Stimulated activated CD8-positive, alpha-beta memory T cell treated with anti-CD3 and anti-CD28 coated beads, Interleukin-15, amount 100 ng/mL, for 24 hours (primary cell): Measurements from ENCODE around the gene GIT1.

Experiments used
- DNase-seq: peaks from one replicate; pipeline ENCODE4 v3.0.0-alpha.2; 2020; ENCODE audit warnings: low read depth

Gene GIT1

DNA sequence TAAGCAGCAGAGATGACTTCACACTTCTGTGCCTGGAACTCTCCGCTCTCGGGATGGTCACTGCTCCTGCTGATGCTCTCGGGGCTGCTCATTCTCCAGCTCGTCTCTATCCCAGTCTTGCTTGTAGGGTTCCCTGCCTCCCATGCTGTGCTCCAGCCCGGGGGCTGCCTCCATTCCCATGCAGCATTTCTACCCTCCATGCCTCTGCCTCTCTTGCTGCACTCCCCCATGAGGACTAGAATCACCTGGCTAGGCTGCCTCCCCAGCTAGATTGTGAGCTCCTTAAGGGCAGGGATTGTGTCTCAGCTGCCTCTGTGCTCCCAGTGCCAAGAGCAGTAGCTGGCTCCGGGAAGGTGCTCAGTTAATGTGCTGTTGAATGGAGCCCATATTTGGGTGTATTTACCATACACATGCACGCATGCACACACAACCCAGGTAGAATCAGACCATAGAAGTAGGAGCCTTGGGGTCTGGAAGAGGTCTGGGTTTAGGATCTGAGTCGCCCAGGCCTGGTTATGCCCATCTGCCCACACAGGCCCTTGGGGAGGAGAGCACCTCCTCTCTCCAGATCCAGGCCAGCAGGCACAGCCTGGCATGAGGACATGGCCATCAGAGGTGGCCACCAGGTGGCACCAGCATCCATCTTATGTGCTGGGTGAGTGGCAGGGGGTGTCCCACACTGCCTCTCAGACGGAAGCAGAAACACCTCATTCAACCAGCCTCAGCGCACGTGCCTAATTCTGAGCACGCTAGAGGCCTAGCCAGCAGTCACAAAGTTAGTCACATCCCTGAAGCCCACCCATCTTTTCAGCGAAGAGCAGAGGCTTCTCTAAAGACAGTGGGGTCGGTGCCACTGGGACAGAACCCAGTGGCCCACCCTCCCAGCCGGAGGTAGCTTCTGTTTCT is 9.3 kb downstream of the GIT1 start:
- peak; percentile 68 for DNase-seq

DNA sequence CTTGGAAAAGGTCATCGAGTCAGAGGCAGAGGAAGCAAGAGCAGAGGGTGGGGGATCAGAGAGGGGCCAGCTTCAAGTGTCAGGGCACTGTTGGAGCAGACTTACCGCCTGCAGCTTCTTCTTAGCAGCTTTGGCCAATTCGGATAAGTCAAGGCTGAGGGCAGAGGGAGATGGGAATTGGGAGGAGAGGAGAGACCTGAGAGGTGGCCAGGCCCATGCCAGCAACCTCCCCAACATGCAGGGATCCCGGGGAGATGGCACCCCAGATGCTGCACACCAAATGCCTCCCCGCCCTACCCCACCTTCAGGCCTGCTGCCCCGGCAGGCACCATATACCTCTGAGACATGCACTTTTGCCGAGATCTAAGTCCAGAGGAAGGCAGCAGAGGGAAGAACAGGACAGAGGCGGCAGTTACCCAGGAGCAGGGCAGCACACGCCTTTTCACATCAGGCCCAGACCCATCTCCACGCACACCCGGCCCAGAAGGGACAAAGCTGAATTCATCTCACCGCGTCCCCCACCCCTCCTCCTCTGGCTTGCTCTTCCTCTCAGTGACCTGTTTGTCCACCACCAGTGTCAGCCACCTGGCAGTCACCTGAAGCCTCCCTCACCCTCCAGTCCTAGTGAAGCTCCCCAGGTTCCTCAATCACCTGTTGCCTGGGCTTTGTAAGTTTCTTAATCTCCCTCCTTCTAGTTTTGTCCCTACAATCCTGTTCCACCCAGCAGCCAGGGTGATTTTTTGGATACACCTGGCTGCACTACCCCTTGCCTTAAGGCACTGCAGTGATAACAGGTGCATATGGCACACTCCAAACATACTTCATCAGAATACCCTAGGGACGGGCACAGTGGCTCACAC is 10.6 kb downstream of the GIT1 start:
- no peak for DNase-seq

GRCh38 chr17:29577385-29578211 is 11.8 kb downstream of the GIT1 start:
- no peak for DNase-seq

DNA sequence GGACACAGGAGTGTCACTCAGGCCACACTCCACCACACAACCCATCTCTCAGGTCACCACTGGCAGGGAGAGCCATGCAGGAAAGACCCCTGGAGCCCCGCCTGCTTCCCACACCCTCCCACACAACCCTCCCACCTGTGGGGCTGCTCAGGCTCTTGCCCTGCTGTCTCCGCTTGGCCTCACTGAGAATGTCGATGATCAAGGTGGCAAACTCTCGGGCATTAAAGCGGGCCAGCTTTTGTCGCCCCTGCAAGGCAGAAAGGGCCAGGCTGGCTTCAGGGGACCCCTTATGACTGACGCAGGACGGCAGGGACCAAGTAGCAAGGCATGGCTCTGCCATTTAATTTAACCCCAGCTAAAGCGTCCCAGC is 12.5 kb downstream of the GIT1 start:
- no peak for DNase-seq

- no peak for DNase-seq
These were observed 13.0 kb downstream of the GIT1 start for GRCh38 chr17:29576214-29577000.

DNA sequence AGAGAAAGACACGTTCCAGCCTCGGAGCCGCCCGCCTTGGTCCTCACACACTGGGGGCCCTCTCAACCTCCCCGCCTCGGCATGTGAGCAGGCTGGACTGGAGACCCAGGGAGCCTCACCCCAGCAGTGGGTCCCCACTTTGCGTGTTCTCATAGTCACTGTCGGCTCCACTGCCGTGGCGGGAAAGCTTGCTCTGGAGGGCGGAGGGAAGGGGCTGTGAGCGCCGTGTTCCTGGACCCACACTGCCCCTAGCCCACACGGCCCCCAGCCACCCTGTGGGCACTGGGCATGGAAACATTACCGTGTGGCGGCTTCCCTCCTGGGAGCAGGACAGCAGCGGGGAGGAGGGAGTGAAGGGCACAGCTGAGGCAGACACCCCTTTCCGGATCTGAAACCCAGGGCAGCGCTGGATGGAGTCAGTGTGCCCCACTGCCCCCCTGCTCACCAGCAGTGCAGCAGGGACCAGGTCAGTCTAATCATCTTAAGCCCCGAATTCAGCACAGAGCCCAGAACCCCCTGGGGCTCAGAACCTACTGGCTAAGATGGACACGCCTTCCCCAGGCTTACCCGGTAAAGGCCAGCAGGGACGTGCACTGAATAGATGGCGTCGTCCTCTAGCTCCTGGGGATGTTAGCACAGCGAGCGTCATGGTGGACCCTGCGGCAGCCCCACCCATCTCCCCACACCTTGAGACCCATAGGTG is 13.8 kb downstream of the GIT1 start:
- DNase-seq: no peak

DNA sequence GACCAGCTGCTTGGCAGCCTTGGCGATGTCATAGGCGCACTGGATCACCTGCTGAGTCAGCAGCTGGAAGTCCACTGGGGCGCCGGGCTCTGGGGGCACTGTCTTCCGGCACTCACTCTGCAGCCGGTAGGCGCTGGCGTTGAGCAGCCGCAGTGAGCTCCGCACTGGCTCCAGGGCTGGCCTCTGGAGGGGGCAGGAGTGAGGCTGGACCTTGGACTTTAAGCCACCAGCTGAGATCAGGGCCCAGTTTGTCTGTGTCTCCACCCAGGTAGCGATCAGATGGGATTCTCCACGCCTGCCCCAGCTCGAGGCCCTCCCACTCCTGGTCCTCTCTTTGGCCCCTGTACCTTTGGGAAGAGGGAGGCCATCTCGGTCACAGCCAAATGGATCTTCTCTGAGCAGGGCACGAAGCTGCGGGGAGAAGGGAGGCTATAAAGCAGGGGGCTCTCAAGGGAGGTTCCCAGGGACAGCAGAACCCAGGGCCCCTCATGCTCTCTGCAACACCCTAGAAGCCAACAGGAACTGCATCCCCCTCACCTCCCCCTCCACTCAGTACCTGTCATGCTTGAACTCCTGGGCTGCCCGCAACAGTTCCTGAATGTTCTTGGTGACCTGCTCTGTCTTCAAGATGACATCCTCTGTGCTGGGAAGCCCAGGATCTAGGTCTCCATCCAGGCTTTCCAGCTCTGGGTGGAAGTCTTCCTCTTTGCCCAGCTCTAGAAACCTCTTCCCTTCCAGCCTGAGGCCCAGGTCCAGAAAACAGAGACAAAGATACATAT is 14.5 kb downstream of the GIT1 start:
- DNase-seq: no peak

- DNase-seq: no peak
These were observed 15.3 kb downstream of the GIT1 start for GRCh38 chr17:29573871-29574731.

DNA sequence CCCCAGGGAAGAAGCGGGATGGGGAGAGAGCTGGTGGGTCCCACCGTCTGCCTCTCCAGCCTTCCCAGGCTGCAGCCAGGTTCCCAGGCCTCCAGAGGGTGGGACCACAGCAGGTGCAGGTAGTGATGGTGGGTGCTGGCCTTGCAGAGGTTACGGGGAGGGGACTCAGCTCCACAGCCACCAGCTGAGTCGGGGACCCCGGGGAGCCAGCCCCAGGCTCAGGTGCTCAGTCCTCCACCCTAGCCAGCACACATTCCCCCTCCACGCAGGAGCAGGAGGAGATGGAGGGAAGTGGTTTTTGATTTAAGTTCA is 15.9 kb downstream of the GIT1 start:
- no peak for DNase-seq

DNA sequence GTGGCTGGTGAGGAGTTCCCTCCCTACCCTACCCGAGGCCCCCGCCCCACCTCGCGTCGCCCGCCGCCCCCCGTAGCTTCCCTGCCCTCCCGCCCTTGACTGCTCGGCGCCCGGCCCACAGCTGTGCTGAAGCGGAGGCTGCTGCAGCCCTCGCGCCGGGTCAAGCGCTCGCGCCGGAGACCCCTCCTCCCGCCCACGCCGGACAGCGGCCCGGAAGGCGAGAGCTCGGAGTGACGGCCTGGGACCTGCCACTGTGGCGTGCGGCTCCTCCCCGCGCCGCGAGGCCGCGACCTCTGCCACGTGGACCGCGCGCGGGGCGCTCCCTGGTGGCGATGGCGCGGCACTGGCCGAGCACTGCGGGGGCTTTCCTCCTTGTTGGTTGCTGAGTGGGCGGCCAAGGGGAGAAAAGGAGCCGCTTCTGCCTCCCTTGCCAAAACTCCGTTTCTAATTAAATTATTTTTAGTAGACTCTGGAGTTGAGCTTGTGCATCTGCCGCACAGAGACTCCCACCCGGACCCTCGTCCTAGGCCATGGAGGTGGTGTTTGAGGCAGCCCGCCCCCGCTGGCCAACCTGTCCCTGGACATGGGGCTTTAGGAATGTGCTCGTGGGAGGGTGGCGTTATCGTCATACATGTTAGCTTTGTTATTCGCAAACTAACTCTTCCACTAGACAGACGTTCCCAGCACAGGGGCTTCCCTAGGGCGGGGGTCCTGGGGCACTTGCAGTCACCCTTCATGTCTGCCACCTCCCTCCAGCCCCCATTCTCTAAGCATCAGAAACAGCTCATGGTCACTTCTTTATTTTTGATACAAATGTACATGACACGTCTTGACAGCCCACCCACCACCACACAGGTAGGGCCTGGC is 16.5 kb downstream of the GIT1 start:
- no peak for DNase-seq

DNA sequence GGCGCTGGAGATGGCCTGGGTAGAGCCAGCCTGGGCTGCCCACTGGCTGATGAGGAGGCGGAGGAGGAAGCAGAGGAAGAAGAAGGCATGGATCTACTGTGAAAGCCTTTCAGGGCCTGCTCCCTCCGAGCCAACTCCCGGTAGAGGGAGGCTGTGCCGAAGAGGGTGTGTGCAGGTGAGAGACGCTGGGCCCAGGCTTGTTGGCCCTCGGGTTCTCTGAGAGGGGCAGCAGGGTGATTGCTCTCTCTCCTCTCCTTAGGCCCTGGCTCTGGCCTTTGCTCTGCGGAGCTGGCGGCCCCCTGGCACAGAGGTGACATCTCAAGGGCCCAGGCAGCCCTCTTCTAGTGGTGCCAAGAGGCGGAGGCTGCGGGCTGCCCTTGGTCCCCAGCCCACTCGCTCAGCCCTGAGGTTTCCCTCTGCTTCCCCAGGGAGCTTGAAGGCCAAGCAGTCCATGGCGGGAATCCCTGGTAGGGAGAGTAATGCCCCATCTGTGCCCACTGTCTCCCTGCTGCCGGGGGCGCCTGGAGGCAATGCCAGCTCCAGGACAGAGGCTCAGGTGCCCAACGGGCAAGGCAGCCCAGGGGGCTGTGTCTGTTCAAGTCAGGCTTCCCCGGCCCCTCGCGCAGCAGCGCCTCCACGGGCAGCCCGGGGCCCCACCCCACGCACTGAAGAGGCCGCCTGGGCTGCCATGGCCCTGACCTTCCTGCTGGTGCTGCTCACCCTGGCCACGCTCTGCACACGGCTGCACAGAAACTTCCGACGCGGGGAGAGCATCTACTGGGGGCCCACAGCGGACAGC is 17.4 kb downstream of the GIT1 start:
- no peak for DNase-seq

DNA sequence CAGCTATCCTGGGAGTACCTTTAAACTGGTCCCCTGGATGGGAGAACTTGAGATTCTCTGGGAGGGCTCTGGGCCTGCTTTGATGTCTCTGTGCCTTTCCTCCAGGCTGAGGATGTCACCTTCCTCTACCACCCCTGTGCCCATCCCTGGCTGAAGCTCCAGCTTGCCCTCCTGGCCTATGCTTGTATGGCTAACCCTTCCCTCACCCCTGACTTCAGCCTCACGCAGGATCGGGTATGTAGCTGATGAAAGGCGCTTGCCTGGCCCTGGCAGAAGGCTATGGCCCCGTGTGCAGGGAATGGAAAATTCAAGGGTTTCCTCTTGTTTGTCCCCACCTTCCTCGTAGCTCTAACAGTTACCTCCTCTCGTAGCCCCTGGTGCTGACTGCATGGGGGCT is 18.0 kb downstream of the GIT1 start:
- DNase-seq: no peak

DNA sequence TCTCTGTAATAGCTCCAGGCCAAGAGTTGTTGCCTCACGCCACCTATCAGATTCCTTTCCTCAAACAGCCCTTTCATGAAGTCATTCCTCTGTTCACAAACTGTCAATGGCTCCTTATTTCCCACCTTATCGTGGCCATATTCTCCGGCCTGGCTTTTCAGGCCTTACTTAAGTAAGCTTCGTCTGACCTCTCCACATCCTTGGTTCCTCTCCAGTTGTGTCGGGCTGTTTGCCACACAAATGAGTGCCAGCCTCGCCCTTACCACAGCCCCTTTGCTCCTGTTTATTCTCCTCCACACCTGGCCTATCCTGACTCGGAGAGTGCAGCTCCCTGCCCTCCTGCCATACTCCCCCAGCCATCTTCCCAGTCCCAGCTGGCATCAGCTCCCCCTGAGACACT is 18.9 kb downstream of the GIT1 start:
- no peak for DNase-seq

DNA sequence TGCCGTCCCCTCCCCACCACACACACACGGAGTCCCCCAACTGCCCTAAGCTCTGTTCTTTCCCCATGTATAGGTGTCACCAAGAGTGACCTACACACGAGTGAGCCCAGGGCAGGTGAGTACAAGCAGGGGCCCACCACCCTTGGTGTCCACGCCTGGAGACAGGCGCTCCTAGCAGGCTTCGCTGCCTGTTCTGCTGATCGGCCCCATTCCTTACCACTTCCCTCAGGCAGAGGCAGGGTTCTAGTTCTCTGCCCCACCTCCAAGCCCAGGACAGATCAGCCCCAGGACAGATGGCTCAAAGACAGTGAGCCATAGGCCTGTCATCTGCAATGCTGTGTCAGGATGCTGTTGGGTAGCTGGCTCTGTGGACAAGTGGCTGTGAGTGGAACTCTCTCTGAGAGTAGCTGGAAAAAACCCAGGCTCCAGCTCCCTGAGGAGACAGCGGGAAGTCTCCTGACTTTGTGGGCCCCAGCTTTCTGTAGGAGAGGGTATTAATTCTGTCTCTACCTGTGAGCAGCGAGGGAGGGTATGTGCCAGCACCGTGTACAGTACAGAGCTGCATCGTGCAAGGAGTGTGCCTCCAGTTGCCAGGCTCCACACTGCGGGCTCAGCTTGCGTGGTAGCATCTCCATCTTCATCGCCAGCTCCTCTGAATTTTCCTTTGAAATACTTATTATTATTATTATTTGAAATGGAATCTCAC is 20.1 kb downstream of the GIT1 start:
- no peak for DNase-seq

GRCh38 chr17:29568331-29569244 is 20.9 kb downstream of the GIT1 start, which contains the start of gene TP53I13:
TSS of gene TP53I13 (plus strand) at chr17:29568701. CDS start at chr17:29568759, 58 bp downstream.
- DNase-seq: peak; percentile 74
